HFFc6 (cell line): ENCODE results near the gene S1PR4. TPM values are rescaled to one million over a fixed set of nuclear protein-coding genes. Genes with fewer than 3 reads are reported as not detected.

ENCODE experiments used
- DNase-seq: peaks from one replicate; pipeline ENCODE4 v3.0.0-alpha.2; 2018
- H3K27ac Mint-ChIP-seq: 2 replicates; pipeline ENCODE4 v1.8.0; 2020; ENCODE audit warnings: mild to moderate bottlenecking, mixed read lengths
- H3K27me3 Mint-ChIP-seq: 2 replicates; pipeline ENCODE4 v1.8.0; 2021; ENCODE audit warnings: mild to moderate bottlenecking, moderate library complexity, mixed read lengths; ENCODE audit not compliant: insufficient read depth
- H3K36me3 Mint-ChIP-seq: 2 replicates; pipeline ENCODE4 v1.8.0; 2021; ENCODE audit warnings: low read depth, mixed read lengths
- H3K4me1 Mint-ChIP-seq: 2 replicates; pipeline ENCODE4 v1.8.0; 2020; ENCODE audit warnings: low read depth, mixed read lengths
- H3K4me3 Mint-ChIP-seq: 2 replicates; pipeline ENCODE4 v1.8.0; 2020; ENCODE audit warnings: mild to moderate bottlenecking, moderate library complexity, mixed read lengths
- H3K9me3 Mint-ChIP-seq: 2 replicates; pipeline ENCODE4 v1.8.0; 2020; ENCODE audit warnings: mild to moderate bottlenecking, mixed read lengths
- total RNA-seq, 6 experiments: library from RNA; stranded (reverse); fragmentation: NEBNext Ultra II Directional; extraction: Animal tissue kit (Norgen Biotek cat#: 25700); gene quantifications; 2 replicates in 1 of 6; 3 replicates in 5 of 6; pipeline ENCODE4 v1.2.3, GENCODE V29; 2021
- TF ChIP-seq, protein P1 (sequence below): fragments of 200-600 bp; sonication (generic); IDR thresholded peaks from 2 replicates; pipeline ENCODE4 v1.5.0; 2021; ENCODE audit warnings: antibody characterized with exemption, mild to moderate bottlenecking

S1PR4 gene
- total RNA-seq, 6 experiments from 2014 or later = not detected

DNA sequence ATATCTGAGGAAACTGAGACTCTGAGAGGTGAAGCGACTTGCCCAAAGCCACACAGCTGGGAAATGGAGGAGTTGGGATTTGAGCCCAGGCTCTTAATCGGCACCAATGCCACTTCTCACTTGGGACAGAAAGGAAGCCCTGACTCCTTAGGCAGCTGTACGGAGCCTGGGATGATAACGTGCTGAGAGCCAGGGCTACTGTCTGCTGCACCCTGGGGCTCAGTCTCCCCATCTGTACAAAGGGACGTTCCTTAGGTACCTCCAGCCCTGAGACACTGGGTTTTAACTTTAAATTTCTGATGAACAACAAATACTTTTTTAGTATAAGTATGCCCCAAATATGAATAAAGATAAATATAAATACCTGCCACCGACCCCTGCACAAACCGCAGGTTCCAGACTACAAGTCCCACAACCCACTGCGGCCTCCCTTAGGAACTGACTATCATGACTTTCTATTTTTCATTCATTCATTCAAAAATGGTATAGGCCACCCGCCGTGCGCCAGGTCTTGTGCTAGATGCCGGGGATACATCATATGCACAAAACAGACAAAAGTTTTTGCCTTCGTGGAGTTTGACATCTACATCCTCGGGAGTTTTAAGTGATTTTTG, 6.4 kb downstream of the S1PR4 start:
- Mint-ChIP-seq H3K36me3 (no peaks in the 10 kb centered on the region), H3K4me1 (peaks cover 21% of the 10 kb centered on the region), H3K9me3 (no peaks in the 10 kb centered on the region), H3K27ac (peak overlapping the region; percentile 78), H3K4me3 (peak overlapping the region; percentile 99), H3K27me3 (peaks cover 4% of the 10 kb centered on the region; the same call in 1 of the 2 replicates)
- no peak for DNase-seq
- TF ChIP-seq, protein P1, sequence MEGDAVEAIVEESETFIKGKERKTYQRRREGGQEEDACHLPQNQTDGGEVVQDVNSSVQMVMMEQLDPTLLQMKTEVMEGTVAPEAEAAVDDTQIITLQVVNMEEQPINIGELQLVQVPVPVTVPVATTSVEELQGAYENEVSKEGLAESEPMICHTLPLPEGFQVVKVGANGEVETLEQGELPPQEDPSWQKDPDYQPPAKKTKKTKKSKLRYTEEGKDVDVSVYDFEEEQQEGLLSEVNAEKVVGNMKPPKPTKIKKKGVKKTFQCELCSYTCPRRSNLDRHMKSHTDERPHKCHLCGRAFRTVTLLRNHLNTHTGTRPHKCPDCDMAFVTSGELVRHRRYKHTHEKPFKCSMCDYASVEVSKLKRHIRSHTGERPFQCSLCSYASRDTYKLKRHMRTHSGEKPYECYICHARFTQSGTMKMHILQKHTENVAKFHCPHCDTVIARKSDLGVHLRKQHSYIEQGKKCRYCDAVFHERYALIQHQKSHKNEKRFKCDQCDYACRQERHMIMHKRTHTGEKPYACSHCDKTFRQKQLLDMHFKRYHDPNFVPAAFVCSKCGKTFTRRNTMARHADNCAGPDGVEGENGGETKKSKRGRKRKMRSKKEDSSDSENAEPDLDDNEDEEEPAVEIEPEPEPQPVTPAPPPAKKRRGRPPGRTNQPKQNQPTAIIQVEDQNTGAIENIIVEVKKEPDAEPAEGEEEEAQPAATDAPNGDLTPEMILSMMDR = no peak

DNA sequence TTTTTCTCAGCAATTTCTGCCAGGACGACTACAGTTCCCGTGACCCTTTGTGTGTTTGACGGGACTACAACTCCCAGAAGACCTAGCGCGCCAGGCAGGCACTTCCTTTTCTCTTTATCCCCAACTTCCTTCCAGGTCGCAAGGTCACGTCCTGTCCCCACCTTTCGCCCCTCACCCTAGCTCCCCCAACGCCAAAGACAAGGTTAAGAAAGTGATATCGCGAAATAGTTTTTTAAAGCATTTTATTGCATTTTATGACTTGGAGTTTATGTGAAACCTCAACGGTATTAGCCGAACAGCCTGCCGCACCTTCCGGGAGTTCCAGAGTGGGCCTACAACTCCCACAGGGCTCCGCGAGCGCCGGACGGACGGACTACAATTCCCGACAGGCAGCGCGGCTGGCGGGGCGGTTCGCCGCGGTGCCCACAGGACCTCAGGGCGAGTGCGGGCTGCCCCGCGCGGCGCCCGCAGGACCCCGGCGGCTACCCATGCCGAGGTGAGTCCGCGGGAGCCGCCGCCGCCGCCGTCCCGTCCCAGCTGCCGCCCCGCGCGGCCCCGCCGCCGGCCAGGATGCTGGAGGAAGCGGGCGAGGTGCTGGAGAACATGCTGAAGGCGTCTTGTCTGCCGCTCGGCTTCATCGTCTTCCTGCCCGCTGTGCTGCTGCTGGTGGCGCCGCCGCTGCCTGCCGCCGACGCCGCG, 7.0 kb downstream of the S1PR4 start, which contains the start of gene NCLN:
Gene NCLN, plus strand, starts transcription at position 470 of the 699 bp plus-strand sequence. Its CDS starts 101 bp downstream, at position 571.
- peak within 1 kb of the TSS; percentile 90 for H3K27ac Mint-ChIP-seq
- TF ChIP-seq, protein P1 = no peak
- H3K9me3 Mint-ChIP-seq = no peaks in the 10 kb centered on the region
- peak; percentile 90 for DNase-seq
- H3K4me3 Mint-ChIP-seq = peak within 1 kb of the TSS; percentile 99
- no peaks in the 10 kb centered on the region for H3K36me3 Mint-ChIP-seq
- peaks cover 21% of the 10 kb centered on the region for H3K4me1 Mint-ChIP-seq
- peaks cover 2% of the 10 kb centered on the region; the same call in 1 of the 2 replicates for H3K27me3 Mint-ChIP-seq

DNA sequence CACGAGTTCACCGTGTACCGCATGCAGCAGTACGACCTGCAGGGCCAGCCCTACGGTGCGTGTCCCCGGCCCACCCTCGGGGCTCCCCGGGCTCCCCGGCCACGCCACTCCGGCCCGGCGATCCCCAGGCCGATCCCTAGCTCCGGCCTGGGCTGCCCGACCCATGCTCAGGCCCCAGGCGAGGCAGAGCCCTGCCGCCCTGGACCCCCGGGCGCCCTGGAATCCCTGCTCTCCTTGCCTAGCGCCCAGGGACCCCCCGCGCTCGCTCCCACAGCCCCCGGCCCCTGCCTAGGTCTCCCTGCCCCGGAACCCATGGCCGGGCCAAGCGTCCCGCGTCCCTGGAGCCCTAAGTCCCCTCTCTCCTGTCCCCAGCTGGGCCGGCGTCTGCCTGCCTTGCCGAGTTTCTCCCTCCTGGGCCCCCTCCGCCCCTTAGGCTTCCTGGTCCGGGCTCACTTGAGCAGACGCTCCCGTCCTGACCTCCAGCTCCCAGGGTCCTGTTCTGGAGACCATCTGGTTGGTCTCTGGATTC, 7.7 kb downstream of the S1PR4 start:
- Mint-ChIP-seq H3K4me3 (peak overlapping the region; percentile 99), H3K36me3 (no peaks in the 10 kb centered on the region), H3K27ac (peak overlapping the region; percentile 90), H3K4me1 (peaks cover 21% of the 10 kb centered on the region), H3K27me3 (no peaks in the 10 kb centered on the region; the same call in 1 of the 2 replicates), H3K9me3 (no peaks in the 10 kb centered on the region)
- DNase-seq = no peak
- TF ChIP-seq, protein P1 = no peak

DNA sequence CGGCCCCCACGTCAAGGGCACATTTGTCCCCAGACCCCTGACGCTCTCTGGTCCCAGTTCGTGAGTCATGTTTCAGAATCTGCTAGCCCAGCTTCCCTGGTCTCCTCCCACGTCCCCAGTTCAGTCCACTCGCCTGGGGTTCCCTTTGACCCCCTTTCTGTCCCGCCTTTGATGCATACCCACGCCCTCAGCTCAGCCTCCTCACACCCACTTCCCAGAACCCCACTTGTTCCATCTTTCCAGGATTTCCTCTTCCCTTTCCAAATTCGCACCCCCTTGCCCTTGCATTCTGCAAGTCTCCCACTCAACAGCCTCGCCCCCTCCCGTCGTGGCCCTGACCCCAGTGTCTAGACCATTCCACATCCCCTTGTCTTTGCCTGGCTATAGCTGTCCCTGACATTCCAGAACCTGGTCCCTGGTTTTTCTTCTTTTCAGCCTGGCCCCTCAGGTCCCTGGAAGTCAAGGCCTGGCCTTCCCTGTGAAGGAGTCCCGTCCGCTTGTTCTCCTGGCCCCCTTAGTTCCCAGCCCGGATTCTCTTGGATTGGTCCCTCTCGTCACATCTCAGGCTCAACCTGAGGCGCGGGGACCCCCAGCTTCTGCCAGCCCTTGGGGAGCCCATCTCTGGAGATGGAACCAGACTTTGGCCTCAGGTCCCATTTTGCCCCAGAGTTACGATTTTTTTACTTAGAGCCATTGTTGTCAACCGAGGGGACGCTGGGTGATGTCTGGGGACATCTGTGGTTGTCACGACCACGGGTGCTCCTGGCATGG, 8.5 kb downstream of the S1PR4 start:
- Mint-ChIP-seq H3K36me3 (no peaks in the 10 kb centered on the region), H3K27me3 (no peaks in the 10 kb centered on the region), H3K27ac (peak overlapping the region; percentile 90), H3K9me3 (no peaks in the 10 kb centered on the region), H3K4me1 (peaks cover 21% of the 10 kb centered on the region), H3K4me3 (peak overlapping the region; percentile 99)
- no peak for DNase-seq
- TF ChIP-seq, protein P1 = no peak

DNA sequence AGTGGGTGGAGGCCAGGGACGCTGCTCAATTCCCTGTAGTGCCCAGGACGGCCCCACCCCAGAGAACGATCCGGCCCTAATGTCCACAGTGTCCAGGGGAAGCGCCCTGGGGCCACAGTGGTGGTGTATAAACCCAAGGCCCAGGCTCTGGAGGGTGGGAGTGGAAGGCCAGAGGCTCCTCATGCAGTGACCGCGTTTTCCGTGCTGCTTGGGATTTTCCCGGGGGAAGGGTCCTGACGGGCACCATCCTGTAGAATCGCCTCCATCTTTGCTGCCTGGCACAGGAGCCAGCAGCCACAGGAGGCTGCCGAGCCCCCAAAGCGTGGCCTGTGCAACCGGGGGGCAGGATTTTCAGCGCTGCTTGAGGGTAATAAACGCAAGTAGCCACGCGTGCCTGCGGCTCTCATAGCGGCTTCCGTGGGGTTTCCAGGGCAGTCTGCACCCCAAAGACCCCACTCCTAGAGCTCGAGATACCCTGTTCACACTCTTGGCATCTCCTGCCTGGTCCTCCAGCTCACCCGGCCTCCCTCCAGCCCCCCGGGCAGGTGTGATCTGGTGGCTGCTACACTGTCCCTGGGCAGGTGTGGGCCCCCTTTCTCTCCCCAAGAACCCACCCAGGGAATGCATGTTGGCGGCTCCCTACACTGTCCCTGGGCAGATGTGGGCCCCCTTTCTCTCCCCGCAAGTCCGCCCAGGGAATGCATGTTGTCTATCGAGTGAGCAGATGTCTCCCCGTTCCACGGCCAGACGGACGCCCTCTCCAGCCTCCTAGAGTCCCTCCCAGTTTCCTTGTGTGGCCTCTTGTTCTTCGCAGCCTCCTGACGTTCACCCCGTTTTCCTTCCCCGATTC, 9.3 kb downstream of the S1PR4 start:
- Mint-ChIP-seq H3K9me3 (no peaks in the 10 kb centered on the region), H3K4me3 (peak overlapping the region; percentile 99), H3K27ac (no peak overlapping the region), H3K36me3 (no peaks in the 10 kb centered on the region), H3K4me1 (peaks cover 21% of the 10 kb centered on the region), H3K27me3 (no peaks in the 10 kb centered on the region)
- no peak for DNase-seq
- TF ChIP-seq, protein P1 = no peak
